HL-60 (cell line): Measurements from ENCODE around the gene ZNRF4.

ENCODE experiments used
- DNase-seq, 2 experiments: peaks; one replicate each; pipeline ENCODE4 v3.0.0-alpha.2; 2010 to 2020; ENCODE audit warnings: low read depth in 1 of 2, low spot score in 1 of 2
- H3K27ac ChIP-seq: fragments of 250-450 bp; sonication (Bioruptor Pico); replicated peaks from 2 replicates; pipeline ENCODE4 v1.5.1; 2020; ENCODE audit warnings: mild to moderate bottlenecking, moderate library complexity
- H3K27me3 ChIP-seq: fragments of 250-450 bp; sonication (Bioruptor Pico); 2 replicates; pipeline ENCODE4 v1.5.1; 2021; ENCODE audit warnings: mild to moderate bottlenecking, moderate library complexity; ENCODE audit not compliant: insufficient read depth, poor library complexity, severe bottlenecking
- H3K4me3 ChIP-seq: replicated peaks from 2 replicates; pipeline ENCODE4 v1.5.1; 2011; ENCODE audit warnings: mild to moderate bottlenecking, control low read depth, low read length; ENCODE audit not compliant: insufficient read depth
- GABPA ChIP-seq: IDR thresholded peaks from 2 replicates; pipeline ENCODE4 v1.6.1; 2012; ENCODE audit warnings: low read depth
- POLR2AphosphoS5 ChIP-seq: IDR thresholded peaks from 2 replicates; pipeline ENCODE4 v1.6.1; 2012; ENCODE audit warnings: low read depth
- REST ChIP-seq: IDR thresholded peaks from 2 replicates; pipeline ENCODE4 v1.6.1; 2012; ENCODE audit warnings: low read depth; ENCODE audit not compliant: insufficient replicate concordance
- SPI1 ChIP-seq: IDR thresholded peaks from 2 replicates; pipeline ENCODE4 v1.6.1; 2012; ENCODE audit warnings: low read depth, mild to moderate bottlenecking, borderline replicate concordance
- TF ChIP-seq, protein P1 (sequence below): IDR thresholded peaks from one replicate; pipeline ENCODE4 v1.5.1; 2011; ENCODE audit warnings: low read length, control low read depth, inconsistent platforms; ENCODE audit not compliant: insufficient read depth

Gene ZNRF4

GRCh38 chr19:5472286-5472685 lies 17.1 kb downstream of the ZNRF4 start:
- no peaks in the 10 kb centered on the region for H3K27me3 ChIP-seq
- no peak overlapping the region for H3K4me3 ChIP-seq
- H3K27ac ChIP-seq, result no peak overlapping the region
- TF ChIP-seq GABPA, result no peak
- no peak for TF ChIP-seq SPI1
- TF ChIP-seq, protein P1, sequence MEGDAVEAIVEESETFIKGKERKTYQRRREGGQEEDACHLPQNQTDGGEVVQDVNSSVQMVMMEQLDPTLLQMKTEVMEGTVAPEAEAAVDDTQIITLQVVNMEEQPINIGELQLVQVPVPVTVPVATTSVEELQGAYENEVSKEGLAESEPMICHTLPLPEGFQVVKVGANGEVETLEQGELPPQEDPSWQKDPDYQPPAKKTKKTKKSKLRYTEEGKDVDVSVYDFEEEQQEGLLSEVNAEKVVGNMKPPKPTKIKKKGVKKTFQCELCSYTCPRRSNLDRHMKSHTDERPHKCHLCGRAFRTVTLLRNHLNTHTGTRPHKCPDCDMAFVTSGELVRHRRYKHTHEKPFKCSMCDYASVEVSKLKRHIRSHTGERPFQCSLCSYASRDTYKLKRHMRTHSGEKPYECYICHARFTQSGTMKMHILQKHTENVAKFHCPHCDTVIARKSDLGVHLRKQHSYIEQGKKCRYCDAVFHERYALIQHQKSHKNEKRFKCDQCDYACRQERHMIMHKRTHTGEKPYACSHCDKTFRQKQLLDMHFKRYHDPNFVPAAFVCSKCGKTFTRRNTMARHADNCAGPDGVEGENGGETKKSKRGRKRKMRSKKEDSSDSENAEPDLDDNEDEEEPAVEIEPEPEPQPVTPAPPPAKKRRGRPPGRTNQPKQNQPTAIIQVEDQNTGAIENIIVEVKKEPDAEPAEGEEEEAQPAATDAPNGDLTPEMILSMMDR, result no peak
- no peak for TF ChIP-seq POLR2AphosphoS5
- no peak for TF ChIP-seq REST
- DNase-seq, result no peak

- TF ChIP-seq, protein P1, result no peak
- no peak overlapping the region for H3K4me3 ChIP-seq
These were observed 18.4 kb downstream of the ZNRF4 start for GRCh38 chr19:5473646-5474045.

GRCh38 chr19:5477451-5478215 lies 22.4 kb downstream of the ZNRF4 start:
- H3K4me3 ChIP-seq, result no peak overlapping the region
- no peak overlapping the region for H3K27ac ChIP-seq
- DNase-seq, result no peak
- TF ChIP-seq SPI1 (no peak), POLR2AphosphoS5 (no peak), GABPA (no peak), REST (no peak)
- TF ChIP-seq, protein P1, result no peak
- H3K27me3 ChIP-seq, result peaks cover 17% of the 10 kb centered on the region

More at GRCh38 chr19:5473646-5474045, 18.4 kb downstream of the ZNRF4 start:
- peaks cover 10% of the 10 kb centered on the region for H3K27me3 ChIP-seq
- DNase-seq, result no peak
- H3K27ac ChIP-seq, result no peak overlapping the region
